Small intestine (tissue), 7 donors: ENCODE measurements around the gene DNAH2. TPM values are rescaled to one million over a fixed set of nuclear protein-coding genes. Genes with fewer than 3 reads are reported as not detected.
"Not testable (repeated sequence)": the region's sequence is repeated elsewhere in the genome, so short reads cannot be mapped to it uniquely, and the experiment has no call there.

Experiments used
- DNase-seq, 2 donors: peaks; one replicate each; pipeline versions ENCODE4 v3.0.0 to v3.0.0-alpha.2; 2013
- FAIRE-seq: peaks from 2 replicates; lab custom pipeline; 2012; peaks lifted over from hg19 to GRCh38; lab: Jason Lieb, UNC
- H3K27ac ChIP-seq, 3 donors: one replicate each; pipeline ENCODE4 v1.5.1; 2013; ENCODE audit warnings: low read length in 2 of 3, mild to moderate bottlenecking in 2 of 3, control low read depth in 1 of 3, inconsistent platforms in 1 of 3, low read depth in 1 of 3, moderate library complexity in 1 of 3
- H3K27me3 ChIP-seq, 3 donors: one replicate each; pipeline ENCODE4 v1.6.1; 2013; ENCODE audit warnings: low read length in 3 of 3, inconsistent platforms in 1 of 3; ENCODE audit not compliant: control insufficient read depth in 3 of 3, insufficient read depth in 3 of 3
- H3K36me3 ChIP-seq, 3 donors: one replicate each; pipeline ENCODE4 v1.6.1; 2013; ENCODE audit warnings: low read length in 3 of 3, inconsistent platforms in 1 of 3, low read depth in 1 of 3, mild to moderate bottlenecking in 1 of 3, moderate library complexity in 1 of 3; ENCODE audit not compliant: control insufficient read depth in 3 of 3, insufficient read depth in 2 of 3
- H3K4me1 ChIP-seq, 3 donors: one replicate each; pipeline ENCODE4 v1.6.1; 2013; ENCODE audit warnings: low read length in 2 of 3, inconsistent platforms in 1 of 3, low read depth in 1 of 3, mild to moderate bottlenecking in 1 of 3, moderate library complexity in 1 of 3; ENCODE audit not compliant: control insufficient read depth in 3 of 3, insufficient read depth in 2 of 3
- H3K4me3 ChIP-seq, 3 donors: one replicate each; pipeline ENCODE4 v1.5.1; 2013; ENCODE audit warnings: low read length in 3 of 3, control low read depth in 1 of 3, inconsistent platforms in 1 of 3, low read depth in 1 of 3, mild to moderate bottlenecking in 1 of 3, moderate library complexity in 1 of 3
- H3K9me3 ChIP-seq, 2 donors: one replicate each; pipeline ENCODE4 v1.6.1; 2013; ENCODE audit warnings: low read depth in 1 of 2, low read length in 1 of 2; ENCODE audit not compliant: control insufficient read depth in 2 of 2, insufficient read depth in 1 of 2
- WGBS, 3 donors: extraction: QIAGEN DNeasy Blood & Tissue Kit; methylation state at CpG; one replicate each; pipeline ENCODE4 v1.1.7; 2013; 5-methylcytosine and 5-hydroxymethylcytosine counted together
- polyA plus RNA-seq, 4 donors: library from polyadenylated mRNA; stranded (reverse) in 3 of 4; unstranded in 1 of 4; fragments of 200-250 nt in 3 of 4; fragments of 120-200 nt in 1 of 4; gene quantifications; one replicate each; pipeline versions ENCODE4 v1.2.1 to v1.2.3, GENCODE V29; 2013
- donor health status: healthy with polysubstance abuse.
- donor health status: control.
- donor health status: control.
- donor health status: Bipolar disorder and iron deficiency.
- donor health status: healthy.

The DNAH2 gene
- polyA plus RNA-seq, 4 donors = 0.04 to 0.09 TPM; not detected in 2

DNA sequence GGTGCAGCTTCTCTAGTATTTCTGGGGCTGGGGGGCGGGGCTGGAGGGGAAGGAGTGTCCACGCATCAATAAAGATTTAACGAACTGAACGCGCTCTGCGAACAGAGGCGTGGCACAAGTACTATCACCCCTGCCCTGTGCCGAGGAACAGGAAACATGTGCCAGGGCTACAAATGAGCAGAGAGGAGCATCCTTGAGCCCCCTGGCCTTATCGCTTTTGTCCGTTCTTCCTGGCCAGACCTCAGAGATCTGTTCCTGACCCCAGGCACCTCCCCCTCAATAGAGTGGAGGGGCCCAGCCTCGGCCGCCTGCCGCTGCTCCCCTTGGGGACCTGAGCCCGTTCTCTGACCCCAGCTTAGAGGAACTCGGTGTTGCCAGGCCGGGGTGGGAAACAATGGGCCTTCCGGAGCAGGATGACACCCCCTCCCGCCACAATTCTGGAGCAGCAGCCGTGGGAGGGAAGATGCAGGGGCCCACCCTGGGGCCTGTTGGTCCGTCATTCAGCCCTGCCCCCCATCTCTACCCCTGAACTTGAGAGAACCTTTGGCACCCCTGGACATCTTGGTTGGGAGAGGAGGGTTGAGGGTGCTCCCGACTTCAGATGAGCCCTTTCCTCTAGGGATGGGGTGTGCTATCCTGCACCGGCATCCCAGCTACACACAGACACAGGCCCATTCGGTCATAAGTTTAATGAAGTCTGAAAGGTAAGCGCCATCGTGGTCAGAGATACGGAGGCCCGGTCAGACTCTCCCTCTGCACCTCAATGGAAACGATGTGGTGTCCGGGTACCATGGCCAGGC, 138.7 kb downstream of the DNAH2 start:
- FAIRE-seq (no peak), DNase-seq (peak; percentile 62 to 73)
- no peaks in the 10 kb centered on the region for H3K9me3 ChIP-seq
- peaks cover 0 to 38% (median 4%) of the 10 kb centered on the region in 3 donors for H3K4me1 ChIP-seq
- peak overlapping the region; percentile 48 to 76 (median 53) for H3K4me3 ChIP-seq
- no peaks in the 10 kb centered on the region for H3K27me3 ChIP-seq
- H3K27ac ChIP-seq = peak overlapping the region; percentile 50 to 89 (median 88)
- peaks cover 3 to 45% (median 5%) of the 10 kb centered on the region in 3 donors for H3K36me3 ChIP-seq
- WGBS, 3 donors = 3 to 9% (median 5%) methylated on average over 29 of the region's 29 CpGs

DNA sequence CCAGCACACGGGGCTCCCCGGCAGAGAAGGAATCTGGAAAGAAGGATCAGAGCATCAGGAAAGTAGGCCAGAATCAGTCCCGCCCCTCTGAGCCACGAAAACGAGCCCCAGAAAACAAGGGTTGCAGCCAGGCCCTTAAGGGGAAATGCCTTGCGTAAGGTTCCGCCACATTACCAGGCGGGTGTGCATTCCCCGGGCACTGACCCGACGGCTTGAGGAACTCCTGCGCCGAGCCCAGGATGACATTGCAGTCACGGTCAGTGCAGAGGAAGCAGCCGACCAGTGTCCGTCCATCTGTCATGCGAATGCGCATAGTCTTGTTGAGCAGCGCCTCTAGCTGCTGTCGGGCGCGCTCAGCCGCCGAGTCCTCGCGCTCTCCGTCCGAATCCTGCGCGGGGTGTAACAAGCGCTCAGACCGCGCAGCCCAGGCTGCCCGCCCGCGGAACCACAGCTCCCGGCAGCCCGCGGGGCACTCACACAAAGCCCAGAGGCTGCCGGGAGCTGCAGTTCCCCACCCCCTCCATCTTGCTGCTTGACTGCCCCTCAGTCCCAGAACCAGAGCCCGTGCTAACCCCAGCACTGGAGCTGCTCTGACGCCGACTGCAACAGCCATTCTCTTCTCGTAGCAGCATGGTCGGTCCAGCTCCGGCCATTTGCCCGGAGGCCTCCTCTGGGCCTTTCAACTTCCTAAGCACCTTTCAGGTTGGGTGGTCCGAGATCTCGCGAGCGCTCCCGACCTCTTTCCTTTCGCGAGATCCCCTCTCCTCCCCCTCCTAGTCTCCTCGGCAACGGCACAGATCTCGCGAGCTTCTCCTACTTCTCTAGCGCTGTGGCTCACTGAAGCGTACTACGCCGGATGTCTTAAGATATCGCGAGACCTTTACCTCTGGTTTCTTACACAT, 139.5 kb downstream of the DNAH2 start, which contains the start of gene NAA38:
NAA38 (minus strand) TSS at position 749 of the 902 bp plus-strand sequence; CDS start at position 653, 96 bp downstream.
- DNase-seq (peak; percentile 99 to 100), FAIRE-seq (no peak)
- no peaks in the 10 kb centered on the region for H3K9me3 ChIP-seq
- peak within 1 kb of the TSS; percentile 48 to 76 (median 53) for H3K4me3 ChIP-seq
- H3K4me1 ChIP-seq = peaks cover 0 to 32% (median 4%) of the 10 kb centered on the region in 3 donors
- H3K27ac ChIP-seq = peak within 1 kb of the TSS; percentile 50 to 89 (median 88)
- H3K27me3 ChIP-seq = no peaks in the 10 kb centered on the region
- WGBS, 3 donors = 0% methylated on average over 63 to 64 of the region's 64 CpGs
- peaks cover 3 to 37% (median 5%) of the 10 kb centered on the region in 3 donors for H3K36me3 ChIP-seq

DNA sequence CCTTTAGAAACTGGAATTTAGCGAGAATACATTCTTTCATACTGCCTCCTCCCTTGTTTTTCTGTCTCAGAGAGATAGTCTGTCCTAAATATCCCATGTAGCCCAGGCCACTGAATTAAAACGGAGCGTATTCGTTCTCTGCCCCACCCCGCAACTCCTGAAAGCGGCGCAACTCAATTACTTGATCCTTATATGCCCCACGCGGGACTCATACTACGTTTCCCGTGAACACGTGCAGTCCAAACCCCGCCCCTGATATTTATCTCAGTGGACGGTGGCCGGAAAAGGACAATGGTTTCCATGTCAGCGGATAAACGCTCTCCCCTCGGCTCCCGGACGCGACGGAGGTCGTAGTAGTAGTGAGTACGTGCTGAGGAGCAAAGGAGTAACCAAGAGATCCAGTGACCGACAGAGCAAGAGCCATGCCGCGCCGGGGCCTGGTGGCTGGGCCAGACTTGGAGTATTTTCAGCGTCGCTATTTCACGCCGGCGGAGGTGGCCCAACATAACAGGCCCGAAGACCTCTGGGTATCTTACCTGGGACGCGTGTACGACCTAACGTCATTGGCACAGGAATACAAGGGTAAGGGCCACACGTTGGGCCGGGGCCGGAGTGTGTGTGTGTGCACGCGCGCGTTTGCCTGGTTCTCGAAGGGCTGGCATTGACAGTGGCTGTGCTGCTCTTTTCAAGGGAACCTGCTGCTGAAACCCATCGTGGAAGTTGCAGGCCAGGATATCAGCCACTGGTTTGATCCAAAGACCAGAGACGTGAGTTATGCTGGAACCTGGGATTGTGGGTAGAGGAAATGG, 140.4 kb downstream of the DNAH2 start, which contains the start of gene CYB5D1:
CYB5D1 (plus strand) TSS at position 291 of the 809 bp plus-strand sequence; CDS start at position 423, 132 bp downstream.
- H3K4me1 ChIP-seq = peaks cover 0 to 32% (median 4%) of the 10 kb centered on the region in 3 donors
- WGBS, 3 donors = 2 to 3% (median 3%) methylated on average over 48 of the region's 48 CpGs
- peak within 1 kb of the TSS; percentile 48 to 76 (median 53) for H3K4me3 ChIP-seq
- H3K27ac ChIP-seq = peak within 1 kb of the TSS; percentile 50 to 89 (median 88)
- peaks cover 1 to 28% (median 4%) of the 10 kb centered on the region in 3 donors for H3K36me3 ChIP-seq
- FAIRE-seq (no peak), DNase-seq (peak; percentile 95 to 97)
- no peaks in the 10 kb centered on the region for H3K9me3 ChIP-seq
- no peaks in the 10 kb centered on the region for H3K27me3 ChIP-seq

DNA sequence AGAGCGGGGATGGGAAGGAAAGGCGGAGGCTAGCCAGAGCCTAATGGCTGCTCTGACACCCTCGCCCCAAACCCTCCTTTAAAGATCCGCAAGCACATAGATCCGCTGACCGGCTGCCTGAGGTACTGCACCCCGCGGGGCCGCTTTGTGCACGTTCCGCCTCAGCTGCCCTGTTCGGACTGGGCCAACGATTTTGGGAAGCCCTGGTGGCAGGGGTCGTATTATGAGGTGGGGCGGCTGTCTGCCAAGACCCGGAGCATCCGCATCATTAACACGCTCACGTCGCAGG, 140.9 kb downstream of the DNAH2 start:
- H3K9me3 ChIP-seq = no peaks in the 10 kb centered on the region
- peaks cover 0 to 25% (median 0%) of the 10 kb centered on the region in 3 donors for H3K36me3 ChIP-seq
- H3K27ac ChIP-seq = peak overlapping the region in 2 of 3 donors; percentile 88 to 89
- 19 to 42% (median 26%) methylated on average over 20 of the region's 20 CpGs for WGBS, 3 donors
- DNase-seq (peak; percentile 51 to 68), FAIRE-seq (no peak)
- peaks cover 0 to 32% (median 4%) of the 10 kb centered on the region in 3 donors for H3K4me1 ChIP-seq
- H3K4me3 ChIP-seq = peak overlapping the region in 2 of 3 donors; percentile 48 to 76
- no peaks in the 10 kb centered on the region for H3K27me3 ChIP-seq

DNA sequence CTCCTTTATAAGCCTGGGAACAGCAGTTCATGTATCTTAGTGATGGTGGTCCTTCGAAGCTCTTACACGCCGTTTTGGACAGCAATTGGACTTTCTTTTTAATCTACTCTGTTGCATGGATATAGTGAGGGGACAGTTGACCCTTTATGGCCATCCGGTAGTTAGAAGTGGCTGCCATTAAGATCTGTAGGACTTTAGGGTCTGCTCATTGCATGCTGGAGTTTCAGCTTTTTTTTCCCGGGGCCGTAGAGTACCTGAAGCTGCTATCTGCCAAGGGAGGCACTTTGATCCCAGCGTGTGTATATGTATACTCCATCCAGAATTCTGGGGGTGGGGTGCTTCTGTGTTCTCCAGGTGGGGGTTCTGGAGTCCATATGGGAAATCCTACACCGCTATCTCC, 141.5 kb downstream of the DNAH2 start:
- no peak overlapping the region for H3K27ac ChIP-seq
- peaks cover 0 to 20% (median 0%) of the 10 kb centered on the region in 3 donors for H3K36me3 ChIP-seq
- 61 to 85% (median 80%) methylated on average over 8 of the region's 8 CpGs for WGBS, 3 donors
- no peak overlapping the region for H3K4me3 ChIP-seq
- FAIRE-seq (no peak), DNase-seq (no peak)
- no peaks in the 10 kb centered on the region for H3K27me3 ChIP-seq
- H3K4me1 ChIP-seq = peaks cover 0 to 32% (median 4%) of the 10 kb centered on the region in 3 donors
- no peaks in the 10 kb centered on the region for H3K9me3 ChIP-seq

DNA sequence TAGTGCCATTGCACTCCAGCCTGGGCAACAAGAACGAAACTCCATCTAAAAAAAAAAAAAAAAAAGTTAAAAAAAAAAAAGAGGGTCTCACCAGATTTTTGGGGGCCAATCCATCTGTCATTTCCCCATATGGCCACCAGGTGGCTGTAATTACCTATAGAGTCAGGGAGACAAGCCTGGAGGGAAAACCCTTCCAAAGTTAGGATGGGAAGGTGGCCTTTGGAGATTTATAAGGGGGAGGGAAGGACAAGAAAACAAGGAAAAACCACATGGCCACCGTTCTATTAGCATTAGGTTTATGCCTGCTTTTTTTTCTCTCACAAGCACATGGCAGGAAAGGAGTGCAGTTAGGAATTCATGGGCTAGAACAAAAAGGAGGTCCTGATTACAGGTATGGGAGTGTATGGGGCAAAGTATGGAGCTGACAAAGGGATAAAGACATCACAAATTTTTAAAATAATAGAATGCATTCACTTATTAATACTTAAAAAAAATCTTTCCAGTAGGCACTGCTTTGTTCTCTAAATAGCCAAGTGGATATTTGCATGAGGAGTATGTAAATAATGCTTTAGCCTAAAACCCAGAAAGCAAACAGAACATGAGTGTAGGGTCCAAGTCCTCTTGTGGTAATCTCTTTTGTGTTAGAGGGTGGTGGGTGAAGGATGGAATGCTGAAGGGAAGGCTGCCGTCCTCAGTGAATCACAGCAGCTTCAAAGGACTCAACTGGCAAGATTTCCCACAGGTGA, 145.3 kb downstream of the DNAH2 start:
- no peak overlapping the region for H3K4me3 ChIP-seq

DNA sequence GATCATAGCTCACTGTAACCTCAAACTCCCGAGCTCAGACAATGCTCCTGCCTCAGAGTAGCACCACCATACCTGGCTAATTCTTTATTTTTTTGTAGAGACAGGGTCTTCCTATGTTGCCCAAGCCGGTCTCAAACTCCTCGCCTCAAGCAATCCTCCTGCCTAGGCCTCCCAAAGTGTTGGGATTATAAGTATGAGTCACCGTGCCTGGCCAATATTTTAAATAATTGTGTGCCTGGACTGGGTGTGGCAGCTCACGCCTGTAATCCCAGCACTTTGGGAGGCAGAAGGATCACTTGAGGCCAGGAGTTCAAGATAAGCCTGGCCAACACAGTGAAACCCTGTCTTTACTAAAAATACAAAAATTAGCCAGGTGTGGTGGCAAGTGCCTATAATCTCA, 146.8 kb downstream of the DNAH2 start:
- not testable (repeated sequence) for H3K9me3 ChIP-seq, FAIRE-seq

More for the DNA sequence above, 145.3 kb downstream of the DNAH2 start:
- DNase-seq (peak in 1 of 2 donors; percentile 46), FAIRE-seq (no peak)
- Histone ChIP-seq H3K36me3 (peaks cover 0 to 8% (median 0%) of the 10 kb centered on the region in 3 donors), H3K4me1 (peaks cover 0 to 15% (median 4%) of the 10 kb centered on the region in 3 donors), H3K9me3 (no peaks in the 10 kb centered on the region), H3K27me3 (no peaks in the 10 kb centered on the region), H3K27ac (no peak overlapping the region)
- 38 to 44% (median 40%) methylated on average over 3 of the region's 3 CpGs for WGBS, 3 donors

More for the DNA sequence above, 146.8 kb downstream of the DNAH2 start:
- H3K4me1 ChIP-seq, DNase-seq, H3K27ac ChIP-seq, H3K27me3 ChIP-seq, H3K36me3 ChIP-seq, H3K4me3 ChIP-seq: not testable (repeated sequence)
- 50 to 71% (median 70%) methylated on average over 5 of the region's 5 CpGs for WGBS, 3 donors
